CD4-positive, alpha-beta T cell treated with Interleukin-15 for 1 hour (primary cell): ENCODE data around the gene MPO.

Experiments used
- DNase-seq: peaks from one replicate; pipeline ENCODE4 v3.0.0-alpha.2; 2020

Gene MPO

DNA sequence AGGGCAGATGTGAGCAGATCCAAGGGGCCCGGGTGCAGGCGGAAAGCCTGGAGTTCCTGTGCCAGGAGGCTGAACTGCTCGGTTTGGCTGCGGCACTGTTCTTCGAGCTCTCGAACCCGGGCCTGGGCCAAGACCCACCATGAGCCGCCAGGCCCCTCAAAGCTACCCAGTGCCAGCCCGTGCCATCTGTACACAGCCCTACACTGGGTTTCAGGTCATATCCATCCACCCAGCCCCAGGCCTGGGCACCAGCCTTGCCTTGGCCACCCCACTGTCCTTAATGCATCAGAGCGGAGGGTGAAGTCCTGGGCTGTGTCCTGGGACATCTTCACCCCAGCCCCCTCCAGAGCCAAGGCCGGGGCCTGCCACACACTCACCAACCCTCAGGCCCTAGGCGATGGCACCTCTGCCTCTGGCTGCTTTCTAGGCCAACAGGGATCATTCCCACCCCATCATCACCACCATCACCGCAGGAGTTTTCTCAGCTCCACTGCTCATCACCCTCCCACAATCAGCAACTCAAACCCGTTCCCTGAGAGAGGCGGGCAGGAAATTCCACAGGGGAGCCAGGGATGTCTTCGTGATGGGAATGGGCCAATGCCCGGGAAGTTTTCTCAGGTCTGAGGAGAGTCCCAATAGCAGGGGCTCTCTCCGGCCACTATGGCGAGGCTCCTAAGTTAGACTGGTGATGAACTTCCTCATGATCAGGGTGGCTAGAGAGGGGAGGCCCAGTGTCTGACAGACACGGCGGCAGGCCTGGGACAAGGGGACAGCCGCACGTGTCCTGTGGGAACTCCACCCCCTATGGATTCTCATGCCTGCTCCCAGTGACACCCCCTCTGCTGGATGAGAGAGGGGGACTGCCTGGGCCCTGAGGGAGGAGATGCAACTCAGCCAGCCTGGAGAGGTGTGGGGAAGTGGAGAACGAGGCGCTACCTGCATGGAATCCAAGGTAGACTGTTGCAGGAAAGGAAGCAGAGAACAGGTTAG lies 38.7 kb upstream of the MPO start:
- no peak for DNase-seq

DNA sequence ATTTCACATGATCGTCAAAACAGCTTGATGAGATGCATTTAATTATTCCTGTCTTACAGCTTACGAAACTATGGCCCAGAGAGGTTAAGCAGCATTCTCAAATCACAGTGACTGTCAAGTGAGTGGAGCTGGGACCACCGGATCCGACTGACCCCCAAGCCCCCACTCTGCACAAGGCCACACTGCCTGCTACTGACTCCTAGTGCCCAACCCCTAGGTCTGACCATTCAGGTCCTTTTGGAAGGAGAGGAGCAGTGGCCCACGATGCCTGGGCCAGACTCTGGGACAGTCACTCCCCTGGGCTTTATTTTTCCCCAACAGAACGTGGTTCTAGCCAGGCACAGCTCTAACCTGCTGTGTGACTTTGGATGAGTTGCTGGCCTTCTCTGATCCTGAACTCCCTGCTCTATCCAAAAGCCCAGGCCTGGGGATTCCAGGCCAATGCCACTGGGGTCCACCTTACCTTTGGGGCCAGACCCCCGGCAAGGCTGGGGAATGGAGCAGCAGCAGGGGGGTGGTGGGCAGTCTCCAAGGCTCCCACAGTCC lies 38.0 kb upstream of the MPO start:
- DNase-seq: no peak

DNA sequence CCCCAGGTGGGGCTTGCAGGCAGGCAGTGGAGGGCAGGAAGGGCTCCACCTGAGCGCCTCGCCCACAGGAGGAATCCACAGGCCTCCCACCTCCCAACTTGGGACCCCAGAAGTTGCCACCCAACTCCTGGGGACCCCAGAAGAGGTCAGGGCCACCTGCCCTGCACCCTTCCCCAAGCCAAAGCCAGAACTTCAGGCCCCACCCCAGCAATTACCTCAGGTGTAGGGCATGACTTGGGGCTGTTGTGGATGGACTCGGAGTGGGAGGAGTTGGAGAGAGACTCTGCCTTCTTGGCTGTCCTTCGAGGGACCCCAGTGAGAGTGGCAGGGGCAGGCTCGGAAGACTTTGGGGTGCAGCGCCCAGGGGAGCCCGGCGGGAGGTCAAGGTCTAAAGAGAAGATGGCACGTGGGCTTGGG lies 37.3 kb upstream of the MPO start:
- no peak for DNase-seq

DNA sequence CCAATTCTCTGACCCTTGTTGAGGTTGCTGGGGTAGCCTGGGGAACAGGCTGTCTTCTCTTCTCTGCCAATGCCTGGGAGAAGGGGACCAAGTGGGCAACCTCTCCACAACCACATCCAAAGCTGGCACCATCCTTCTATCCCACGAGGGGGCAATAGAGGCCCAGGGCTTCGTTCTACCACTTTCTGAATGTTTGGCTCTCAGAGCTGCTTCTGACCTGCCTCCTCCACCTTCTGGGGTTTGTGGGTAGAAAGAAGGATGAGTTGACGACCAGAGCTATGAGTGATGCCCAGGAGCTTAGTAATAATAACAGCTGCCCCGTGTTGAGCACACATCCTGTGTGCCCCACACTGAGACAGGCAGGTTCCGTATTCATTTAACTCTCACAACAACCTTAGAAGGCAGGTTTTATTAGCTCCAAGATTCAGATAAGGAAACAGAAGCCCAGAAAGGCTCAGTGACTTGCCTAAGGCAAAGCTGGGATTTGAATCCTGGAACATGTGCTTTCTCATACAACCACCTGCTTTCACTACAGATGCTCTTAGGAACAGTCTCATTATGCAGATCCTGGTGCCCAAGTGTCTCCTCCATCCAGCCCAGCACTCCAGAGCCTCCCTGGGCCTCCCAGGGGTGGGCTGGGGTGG lies 36.8 kb upstream of the MPO start:
- DNase-seq: peak; percentile 83

DNA sequence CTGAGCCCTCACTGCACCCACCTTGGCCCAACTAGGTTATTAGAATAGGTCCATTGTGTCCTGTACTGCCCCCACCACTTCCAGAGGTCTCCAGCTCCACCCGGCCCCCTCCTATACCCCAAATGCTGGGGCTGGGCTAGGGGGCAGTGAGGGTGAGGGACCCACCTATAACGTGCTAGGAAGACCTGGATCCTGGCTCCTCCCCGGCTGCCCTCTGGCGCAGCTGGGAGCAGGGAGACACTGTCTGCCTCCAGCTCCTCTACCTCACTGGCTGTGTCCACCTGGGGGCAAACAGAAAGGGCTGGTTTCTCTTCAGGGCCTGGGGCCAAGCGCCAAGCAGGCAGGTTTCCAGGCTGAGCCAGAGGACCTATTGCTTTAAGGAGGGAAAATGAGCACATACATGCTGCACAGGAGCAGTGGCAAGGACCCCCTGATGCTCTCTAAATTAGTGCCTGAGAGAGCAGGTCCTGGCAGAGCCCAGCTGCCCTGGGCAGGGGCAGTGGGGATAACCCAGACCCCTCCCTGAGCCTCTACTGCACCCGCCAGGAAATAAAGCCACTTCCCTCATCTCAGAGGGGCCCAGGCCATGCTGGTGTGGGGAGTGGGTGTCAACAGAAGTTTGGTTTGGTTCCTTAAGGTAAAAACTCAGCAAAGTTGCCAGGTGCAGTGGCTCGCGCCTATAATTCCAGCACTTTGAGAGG lies 35.7 kb upstream of the MPO start:
- DNase-seq: no peak

DNA sequence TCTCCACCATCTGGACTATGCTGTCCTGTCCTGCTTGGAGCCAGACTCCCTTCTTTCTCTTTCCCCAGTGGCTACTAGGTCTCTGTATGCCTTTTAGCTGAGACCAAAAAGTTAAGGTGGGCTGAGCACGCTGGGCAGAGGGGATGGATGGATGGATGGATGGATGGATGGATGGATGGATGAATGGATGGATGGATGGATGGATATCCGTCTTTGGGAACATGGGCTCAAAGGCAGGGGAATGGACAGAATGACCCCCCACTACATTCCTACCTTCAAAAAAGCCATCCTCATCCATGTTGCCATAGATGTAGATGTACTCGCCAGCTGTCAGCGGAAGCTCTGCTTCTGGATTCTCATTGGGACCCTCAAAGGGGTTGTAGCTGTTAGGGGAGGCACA lies 35.0 kb upstream of the MPO start:
- DNase-seq: no peak

DNA sequence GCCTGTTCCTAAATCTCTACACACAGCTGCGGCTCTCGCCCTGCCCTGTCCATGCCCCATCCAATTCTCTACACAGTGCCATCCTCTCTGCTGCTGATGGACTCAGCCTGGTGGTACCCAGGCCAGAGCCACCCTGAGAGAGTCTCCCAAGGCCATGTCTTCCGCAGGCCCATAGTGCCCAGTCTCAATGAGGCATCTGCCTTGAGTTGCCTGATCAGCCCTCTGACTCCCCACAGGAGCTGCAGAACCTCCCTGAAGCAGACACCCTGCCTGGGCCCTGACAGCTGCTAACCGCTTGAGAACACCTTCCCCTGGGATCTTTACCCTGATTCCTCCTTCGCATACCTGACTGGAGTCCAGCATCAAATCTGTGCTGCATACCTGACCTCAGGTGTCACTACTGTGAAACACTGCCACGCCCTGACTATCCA lies 34.6 kb upstream of the MPO start:
- no peak for DNase-seq

DNA sequence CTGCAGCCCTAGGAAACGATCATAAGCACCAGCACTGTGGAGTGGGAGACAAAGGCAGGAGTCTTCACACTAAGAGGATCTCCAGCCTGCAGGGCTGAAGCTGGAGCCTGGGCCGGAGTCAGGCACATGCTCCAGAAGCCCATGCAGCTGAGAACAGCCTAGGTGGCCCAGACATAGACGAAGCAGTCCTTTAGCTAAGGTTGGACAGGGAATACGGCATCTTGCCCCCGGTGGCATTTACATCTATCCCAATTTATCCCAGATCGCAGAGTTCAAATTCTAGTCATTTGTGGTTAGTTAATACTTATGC lies 33.9 kb upstream of the MPO start:
- DNase-seq: no peak

DNA sequence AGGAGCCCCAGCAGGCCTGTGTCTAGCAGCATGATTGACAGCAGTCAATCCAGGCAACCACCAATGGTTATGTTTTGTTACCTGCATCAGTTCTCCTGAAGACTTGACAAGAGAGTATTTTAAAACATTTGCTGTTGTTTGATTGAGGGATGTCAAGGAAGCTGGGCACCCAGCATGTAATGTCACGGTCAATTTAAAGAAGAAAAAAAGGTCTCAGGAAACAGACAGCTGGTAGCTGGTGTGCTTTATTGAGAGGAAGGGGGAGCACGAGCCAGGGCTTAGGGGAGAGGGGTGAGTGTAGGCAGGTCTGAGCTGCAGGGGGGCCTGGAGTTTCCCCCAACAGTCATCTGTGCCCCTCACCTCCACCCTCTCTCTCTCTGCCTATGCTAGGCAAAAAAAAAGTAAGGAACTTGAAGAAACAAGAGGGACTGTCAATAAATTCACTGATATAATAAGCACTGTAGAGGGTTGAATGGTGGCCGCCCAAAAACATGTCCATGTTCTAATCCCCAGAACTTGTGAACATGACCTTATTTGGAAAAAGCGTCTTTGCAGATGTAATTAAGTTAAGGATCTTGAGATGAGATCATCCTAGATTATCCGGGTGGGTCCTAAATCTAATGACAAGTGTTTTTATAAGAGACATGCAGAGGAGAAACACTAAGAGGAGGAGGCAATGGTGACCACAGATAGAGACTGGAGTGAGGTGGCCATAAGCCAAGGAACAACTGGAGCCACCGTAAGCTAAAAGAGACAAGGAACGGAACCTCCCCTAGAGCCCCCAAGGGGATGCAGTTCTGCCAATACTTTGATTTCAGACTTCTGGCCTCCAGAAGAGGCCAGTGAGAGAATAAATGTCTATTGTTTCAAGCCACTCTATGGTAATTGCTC lies 33.3 kb upstream of the MPO start:
- DNase-seq: no peak

DNA sequence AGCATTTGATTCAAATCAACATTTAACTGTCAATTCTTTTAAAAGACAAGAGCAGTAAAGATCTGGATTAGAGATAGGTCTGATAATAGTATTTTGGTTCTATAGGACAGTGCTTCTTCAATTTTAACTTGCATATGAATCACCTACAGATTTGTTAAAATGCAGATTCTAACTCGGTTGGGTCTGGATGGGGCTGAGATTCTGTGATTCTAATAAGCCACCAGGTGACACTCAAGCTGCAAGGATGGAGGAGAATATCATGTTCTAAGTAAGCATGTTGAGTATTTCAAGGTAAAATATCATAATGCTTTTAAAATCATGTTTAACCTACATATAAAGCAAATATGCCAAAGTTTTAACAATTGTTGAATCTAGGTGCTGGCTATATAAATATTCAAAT lies 32.1 kb upstream of the MPO start:
- no peak for DNase-seq

DNA sequence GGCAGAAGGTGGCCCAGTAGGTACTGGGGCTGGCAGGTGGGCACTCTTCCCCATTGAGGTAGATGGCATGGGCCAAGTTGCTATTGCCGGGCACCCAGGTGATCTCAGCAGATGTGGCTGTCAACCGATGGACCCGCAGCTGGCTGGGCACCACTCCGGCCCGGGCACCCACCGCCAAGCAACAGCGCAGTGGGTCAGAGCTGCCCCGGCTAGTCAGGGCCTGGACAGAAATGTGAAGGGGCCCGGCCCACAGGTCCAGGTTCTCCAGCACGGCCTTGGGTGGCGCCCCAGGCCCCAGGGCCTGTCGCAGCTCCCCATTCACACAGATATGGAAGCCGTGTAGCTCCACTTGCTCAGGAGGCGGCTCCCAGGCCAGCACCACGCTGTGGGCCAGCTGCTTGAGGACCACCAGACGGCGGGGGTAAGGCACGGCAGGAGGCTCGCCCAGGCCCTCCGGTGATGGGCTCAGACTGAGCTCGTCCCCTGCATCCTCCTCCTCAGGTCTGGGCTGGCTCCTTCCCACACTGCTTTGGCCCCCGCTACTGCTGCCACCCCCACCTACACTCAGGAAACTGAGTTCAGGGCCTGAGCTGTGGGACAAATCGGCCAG lies 31.4 kb upstream of the MPO start:
- DNase-seq: no peak

DNA sequence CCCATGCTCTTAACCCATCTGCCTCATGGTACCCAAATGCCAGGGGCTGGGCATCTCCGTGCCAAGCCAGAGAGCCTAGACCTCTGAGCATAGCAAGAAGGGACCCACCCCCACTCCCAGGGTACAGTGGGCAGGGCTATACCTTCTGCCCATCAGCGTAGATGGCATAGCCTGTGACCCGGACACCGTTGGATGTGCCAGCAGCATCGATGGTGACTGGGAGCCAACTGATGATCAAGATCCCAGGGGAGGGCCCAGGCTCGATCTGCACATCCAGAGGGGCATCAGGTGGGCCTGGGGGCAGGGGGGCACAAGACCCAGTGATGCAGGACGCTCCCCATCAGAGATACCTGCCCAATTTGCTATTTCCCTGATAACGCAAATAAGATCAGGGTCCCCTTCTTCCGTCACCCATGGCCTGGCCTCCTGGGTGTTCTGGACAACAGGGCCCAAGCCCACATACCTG lies 30.7 kb upstream of the MPO start:
- DNase-seq: no peak

DNA sequence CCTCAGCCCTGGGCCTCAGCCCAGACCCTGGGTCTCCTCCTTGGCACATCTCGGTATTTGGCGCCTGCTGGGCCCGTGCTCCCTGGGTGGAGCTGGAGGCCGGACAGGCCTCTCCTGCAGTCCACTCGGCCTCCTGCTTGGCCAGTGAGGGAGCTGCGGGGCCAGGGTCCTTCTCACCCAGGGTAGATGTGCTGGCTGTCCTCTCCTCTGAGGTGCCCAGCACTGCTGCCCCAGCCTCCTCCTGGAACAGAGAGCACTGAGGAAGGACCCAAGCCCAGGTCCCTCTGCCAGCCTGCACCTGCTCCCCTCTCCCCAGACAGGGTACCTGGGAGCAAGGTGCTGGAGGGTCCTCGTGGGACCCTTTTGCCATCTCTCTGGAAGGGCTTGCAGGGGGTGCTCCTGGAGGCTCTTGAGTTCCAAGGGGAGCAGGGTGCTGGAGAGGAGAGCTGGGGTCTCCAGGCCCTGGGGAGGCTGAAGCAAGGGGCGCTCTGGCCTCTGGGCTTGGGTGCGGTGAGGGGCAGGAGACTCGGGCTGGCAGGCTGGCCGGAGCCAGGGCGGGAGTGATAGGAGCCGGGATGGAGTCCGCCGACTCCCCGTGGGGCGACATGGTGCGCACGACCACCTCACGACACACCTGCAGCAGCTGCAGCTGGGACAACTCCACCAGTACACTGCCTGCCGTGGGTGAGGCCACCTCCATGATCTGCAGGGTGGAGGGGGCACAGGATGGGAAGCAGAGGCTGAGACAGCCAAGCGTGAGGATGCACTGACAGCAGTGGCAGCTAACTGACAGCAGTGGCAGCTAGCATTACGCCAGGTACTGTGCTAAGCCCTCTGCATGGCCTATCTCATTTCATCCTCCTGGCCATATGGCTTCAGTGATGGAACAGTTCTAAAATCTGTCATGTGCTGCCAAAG lies 30.0 kb upstream of the MPO start:
- no peak for DNase-seq

DNA sequence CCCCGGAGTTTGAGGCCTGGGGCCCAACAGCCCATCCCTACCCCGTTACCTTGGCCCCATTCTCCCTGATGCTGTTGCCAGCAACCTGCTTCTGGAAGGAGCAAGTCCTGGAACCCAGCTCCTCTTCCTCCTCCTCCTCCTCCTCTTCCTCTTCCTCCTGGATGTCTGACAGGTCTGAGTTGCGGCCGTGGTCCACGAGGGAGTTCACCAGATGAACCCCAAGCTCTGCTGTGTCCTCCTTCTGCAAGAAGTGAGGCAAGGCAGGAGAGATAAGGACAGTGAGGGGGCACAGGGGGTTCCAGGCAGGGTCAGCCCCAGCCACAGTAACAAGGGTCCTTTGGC lies 29.2 kb upstream of the MPO start:
- DNase-seq: no peak

DNA sequence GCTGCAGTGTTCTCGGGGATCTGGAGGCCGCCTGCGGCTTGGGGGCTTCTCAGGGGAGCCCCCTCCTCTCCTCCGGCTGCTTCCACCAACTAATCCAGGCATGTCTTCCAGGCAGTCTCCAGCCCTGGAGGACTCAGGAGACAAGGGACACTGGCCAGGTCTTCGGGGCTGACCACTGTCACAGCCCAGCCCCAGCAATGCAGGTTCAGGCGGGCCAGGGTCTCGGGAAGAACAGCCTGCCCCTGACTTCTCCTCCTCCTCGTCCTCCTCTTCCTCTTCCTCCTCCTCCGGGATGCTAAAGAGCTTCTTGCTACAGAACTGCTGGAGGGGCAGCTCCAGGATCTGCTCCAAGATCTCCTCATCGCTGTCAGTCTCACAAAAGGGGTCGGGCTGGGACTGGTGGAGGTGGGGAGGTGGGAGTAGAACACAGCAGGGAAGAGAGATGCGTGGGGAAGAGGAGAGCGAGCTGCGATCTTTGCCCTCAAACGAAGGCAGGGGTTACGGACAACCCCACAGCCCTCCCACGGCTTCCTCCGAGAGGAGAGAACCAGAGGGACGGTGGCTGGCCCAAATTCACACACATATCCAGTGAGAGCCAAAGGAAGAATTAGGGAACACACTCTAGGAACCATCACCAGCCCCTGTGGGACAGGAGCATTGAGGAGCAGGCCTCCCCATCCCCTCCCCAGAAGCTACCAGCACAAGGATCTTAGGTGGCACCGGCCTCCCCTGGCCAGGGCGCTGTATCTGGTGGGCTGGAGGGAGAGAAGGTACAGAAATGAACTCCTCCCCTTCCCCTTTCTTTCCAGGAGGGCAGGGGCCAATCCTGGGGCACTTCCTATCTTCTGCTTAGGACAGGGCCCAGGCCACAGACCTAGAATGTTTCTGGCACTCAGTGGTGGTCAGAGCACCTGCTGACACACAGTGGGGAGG lies 28.5 kb upstream of the MPO start:
- DNase-seq: no peak

DNA sequence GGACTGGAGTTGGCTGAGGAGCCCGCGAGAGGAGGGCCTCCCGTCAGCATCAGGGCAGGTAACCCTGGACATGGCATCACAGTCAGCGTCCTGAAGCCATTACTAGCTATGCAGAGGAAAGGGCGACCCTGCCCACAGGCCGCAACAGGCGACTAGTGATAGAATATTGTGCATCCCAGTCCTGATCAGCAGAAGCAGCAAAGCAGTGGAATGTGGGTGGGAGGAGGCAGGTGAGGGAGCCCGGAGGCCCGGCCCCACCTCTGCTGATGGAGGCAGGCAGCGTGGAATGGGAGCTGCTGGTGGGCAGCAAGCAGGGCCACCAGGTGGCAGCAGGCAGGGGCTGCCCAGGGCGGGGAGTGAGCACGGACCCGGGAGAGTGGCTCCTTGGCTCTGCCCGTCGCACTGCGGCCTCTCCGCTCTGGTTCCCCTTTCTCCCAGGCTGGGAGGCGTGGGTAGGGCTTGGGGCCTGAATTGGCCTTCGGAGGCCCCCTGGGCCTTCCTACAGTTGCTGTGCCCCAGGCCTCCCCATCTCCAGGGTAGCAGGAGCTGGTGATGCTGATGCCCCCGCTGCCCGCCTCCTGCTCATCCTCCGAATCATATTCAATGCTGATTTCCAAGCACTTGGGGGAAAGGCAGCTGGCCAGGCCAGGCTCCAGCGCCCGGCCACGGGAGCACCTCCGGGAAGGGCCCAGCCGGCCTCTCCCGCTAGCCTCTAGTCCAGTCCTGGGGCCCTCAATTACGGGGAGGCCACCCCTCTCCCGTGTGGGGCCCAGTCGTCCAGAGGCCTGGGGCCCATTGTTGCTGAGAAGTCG lies 27.6 kb upstream of the MPO start:
- DNase-seq: no peak

DNA sequence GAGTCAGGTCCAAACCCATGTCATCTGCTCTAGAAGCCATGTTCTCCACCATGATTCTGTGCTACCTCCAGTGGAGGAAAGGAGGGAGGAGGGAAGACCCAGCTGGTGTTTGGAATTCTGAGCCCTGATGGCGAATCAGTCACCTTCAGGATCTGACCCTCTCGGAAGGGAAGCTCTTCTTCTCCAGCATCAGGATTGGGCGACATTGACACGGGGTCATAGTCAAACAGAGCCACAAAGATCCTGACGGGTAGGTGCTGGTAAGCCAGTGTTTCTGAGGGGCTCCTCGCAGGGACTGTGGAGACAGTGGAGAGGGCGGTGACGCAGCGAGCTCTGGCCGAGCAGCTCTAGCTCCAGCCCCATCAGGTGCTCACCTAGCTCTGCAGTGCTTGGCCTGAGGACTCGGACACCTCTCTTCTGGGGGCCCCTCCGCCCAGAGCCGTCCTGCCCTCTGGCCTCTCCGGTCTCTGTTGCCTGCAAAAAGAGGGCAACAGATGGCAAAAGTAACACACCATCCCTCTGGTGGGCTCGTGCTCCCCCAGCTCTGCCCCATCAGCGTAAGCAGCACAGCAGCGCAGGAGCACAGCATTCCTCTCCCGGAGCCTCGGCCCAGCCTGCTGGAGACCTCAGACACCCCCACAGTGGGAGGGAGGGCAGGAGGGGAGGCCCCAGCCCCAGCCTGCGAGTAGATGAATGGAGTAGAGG lies 26.9 kb upstream of the MPO start:
- no peak for DNase-seq
